ENCODE measurements around the gene UST. TPM values are rescaled to one million over a fixed set of nuclear protein-coding genes. Genes with fewer than 3 reads are reported as not detected.

Gene UST
- total RNA-seq, 4 donors from 2014 or later, result 4.8 to 9.0 (median 7.8) TPM

DNA sequence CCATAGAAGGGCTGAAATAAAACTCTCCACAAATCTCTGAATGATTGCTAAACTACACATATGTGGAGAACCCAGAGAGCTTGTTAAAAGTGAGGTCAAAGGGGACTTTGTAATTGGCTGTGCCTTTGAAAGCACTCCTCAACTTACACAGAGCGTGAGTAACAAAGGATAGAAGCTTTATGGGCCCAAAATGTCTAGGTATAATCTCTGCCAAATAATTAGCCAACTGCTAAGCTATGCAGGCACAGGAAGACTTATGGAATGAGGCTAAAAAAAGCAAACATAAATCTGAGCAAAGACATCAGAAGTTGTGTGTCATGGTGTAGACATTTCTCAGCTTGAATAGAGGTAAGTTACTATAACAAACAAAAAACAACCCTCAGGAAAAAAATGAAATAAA lies 23.3 kb upstream of the UST start:
- peaks cover 0 to 8% of the 10 kb centered on the region in 2 donors for H3K9me3 ChIP-seq
- in situ Hi-C loops (cut with MboI; ENCODE audit: low pct_ligation_motif_present in 1 of 4, low pct_unique_long_range_greater_than_20kb in 1 of 4, low sequenced_read_pairs in 3 of 4), result no loop called here
- H3K4me3 ChIP-seq, result no peak overlapping the region
- TF ChIP-seq, protein P1, sequence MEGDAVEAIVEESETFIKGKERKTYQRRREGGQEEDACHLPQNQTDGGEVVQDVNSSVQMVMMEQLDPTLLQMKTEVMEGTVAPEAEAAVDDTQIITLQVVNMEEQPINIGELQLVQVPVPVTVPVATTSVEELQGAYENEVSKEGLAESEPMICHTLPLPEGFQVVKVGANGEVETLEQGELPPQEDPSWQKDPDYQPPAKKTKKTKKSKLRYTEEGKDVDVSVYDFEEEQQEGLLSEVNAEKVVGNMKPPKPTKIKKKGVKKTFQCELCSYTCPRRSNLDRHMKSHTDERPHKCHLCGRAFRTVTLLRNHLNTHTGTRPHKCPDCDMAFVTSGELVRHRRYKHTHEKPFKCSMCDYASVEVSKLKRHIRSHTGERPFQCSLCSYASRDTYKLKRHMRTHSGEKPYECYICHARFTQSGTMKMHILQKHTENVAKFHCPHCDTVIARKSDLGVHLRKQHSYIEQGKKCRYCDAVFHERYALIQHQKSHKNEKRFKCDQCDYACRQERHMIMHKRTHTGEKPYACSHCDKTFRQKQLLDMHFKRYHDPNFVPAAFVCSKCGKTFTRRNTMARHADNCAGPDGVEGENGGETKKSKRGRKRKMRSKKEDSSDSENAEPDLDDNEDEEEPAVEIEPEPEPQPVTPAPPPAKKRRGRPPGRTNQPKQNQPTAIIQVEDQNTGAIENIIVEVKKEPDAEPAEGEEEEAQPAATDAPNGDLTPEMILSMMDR (IDR thresholded peaks at IDR 0.05), result no peak
- TF ChIP-seq POLR2A (IDR thresholded peaks at IDR 0.05) (no peak), EP300 (IDR thresholded peaks at IDR 0.05; ENCODE audit: low read depth) (no peak), POLR2AphosphoS5 (IDR thresholded peaks at IDR 0.05) (no peak)
- intact Hi-C loops (cut with DNase I; ENCODE audit: low total_unique reads), result no loop called here
- H3K27ac ChIP-seq, result no peak overlapping the region
- no peaks in the 10 kb centered on the region for H3K36me3 ChIP-seq
- DNase-seq, result no peak
- H3K27me3 ChIP-seq, result no peaks in the 10 kb centered on the region
- no peaks in the 10 kb centered on the region for H3K4me1 ChIP-seq
- 52 to 60% methylated on average over 1 of the region's 1 CpG for WGBS, 2 donors (ENCODE audit: low coverage in 1 of 2)

DNA sequence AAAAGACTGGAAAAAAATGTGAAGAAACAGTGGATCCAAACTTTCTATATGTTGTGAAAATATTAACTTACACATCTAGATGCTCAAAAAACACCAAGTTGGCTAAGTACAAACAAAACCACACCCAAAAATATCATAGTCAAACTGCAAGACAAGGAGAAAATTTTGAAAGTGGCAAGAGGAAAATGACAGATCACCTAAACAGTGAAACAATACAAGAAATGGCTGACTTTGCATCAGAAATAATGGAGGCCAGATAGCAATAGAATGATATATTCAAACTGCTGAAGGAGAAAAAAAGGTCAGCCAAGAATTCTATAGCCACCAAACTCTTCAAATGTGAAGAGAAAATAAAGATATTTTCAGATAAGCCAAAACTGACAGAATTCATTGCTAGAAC lies 22.4 kb upstream of the UST start:
- Histone ChIP-seq H3K27me3 (no peaks in the 10 kb centered on the region), H3K36me3 (no peaks in the 10 kb centered on the region), H3K4me3 (no peak overlapping the region), H3K27ac (no peak overlapping the region), H3K9me3 (peaks cover 0 to 8% of the 10 kb centered on the region in 2 donors), H3K4me1 (no peaks in the 10 kb centered on the region)
- TF ChIP-seq, protein P1 (IDR thresholded peaks at IDR 0.05), result no peak
- TF ChIP-seq EP300 (IDR thresholded peaks at IDR 0.05; ENCODE audit: low read depth) (no peak), POLR2A (IDR thresholded peaks at IDR 0.05) (no peak), POLR2AphosphoS5 (IDR thresholded peaks at IDR 0.05) (no peak)
- no peak for DNase-seq
- intact Hi-C loops (cut with DNase I; ENCODE audit: low total_unique reads) (no loop called here), in situ Hi-C loops (cut with MboI; ENCODE audit: low pct_ligation_motif_present in 1 of 4, low pct_unique_long_range_greater_than_20kb in 1 of 4, low sequenced_read_pairs in 3 of 4) (no loop called here)

DNA sequence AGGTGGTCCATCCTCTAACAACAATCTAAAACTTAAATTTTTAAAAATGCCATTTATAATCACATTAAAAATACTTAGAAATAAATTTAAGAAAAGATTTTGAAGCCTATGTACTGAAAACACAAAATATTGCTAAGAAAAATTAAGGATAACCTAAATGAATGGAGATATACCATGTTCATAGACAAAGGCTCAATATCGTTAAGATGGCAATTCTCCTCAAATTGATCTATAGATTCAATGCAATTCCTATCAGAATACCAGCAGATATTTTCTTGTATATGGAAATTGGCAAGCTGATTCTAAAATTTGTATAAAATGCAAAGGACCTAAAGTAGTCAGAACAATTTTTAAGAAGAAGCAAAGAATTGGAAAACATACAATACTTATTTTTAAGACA lies 19.7 kb upstream of the UST start:
- in situ Hi-C loops (cut with MboI; ENCODE audit: low pct_ligation_motif_present in 1 of 4, low pct_unique_long_range_greater_than_20kb in 1 of 4, low sequenced_read_pairs in 3 of 4) (no loop called here), intact Hi-C loops (cut with DNase I; ENCODE audit: low total_unique reads) (no loop called here)
- WGBS, 2 donors (ENCODE audit: low coverage in 1 of 2), result 92 to 98% methylated on average over 1 of the region's 1 CpG
- Histone ChIP-seq H3K4me1 (no peaks in the 10 kb centered on the region), H3K27ac (no peak overlapping the region), H3K4me3 (no peak overlapping the region), H3K36me3 (no peaks in the 10 kb centered on the region), H3K9me3 (peaks cover 0 to 8% of the 10 kb centered on the region in 2 donors), H3K27me3 (no peaks in the 10 kb centered on the region)
- DNase-seq, result no peak
- TF ChIP-seq, protein P1 (IDR thresholded peaks at IDR 0.05), result no peak
- TF ChIP-seq EP300 (IDR thresholded peaks at IDR 0.05; ENCODE audit: low read depth) (no peak), POLR2A (IDR thresholded peaks at IDR 0.05) (no peak), POLR2AphosphoS5 (IDR thresholded peaks at IDR 0.05) (no peak)

DNA sequence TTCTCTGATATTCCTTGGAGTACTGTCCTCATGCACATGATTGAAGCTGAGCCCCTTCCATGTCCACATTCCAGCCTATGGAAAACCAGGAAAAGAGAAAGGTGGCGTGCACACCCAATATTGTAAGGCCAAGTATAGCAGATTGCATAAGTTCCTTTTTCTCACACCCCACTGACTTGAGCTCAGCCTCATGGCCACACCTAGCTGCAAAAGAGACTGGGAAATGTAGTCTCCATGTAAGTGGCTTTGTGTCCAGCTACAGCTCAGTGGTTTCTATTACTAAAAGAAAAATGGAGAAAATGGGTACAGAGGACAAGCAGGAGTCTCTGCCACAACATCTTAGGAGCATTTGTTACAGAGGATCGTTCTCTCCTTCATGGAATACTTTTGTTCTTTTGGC lies 10.8 kb upstream of the UST start:
- intact Hi-C loops (cut with DNase I; ENCODE audit: low total_unique reads), result no loop called here

More for the DNA sequence above, 10.8 kb upstream of the UST start:
- H3K27ac ChIP-seq, result no peak overlapping the region
- 89 to 100% methylated on average over 1 to 2 of the region's 2 CpGs for WGBS, 2 donors (ENCODE audit: low coverage in 1 of 2)
- H3K4me3 ChIP-seq, result no peak overlapping the region
- H3K36me3 ChIP-seq, result no peaks in the 10 kb centered on the region
- no peak for DNase-seq
- TF ChIP-seq POLR2AphosphoS5 (IDR thresholded peaks at IDR 0.05), result no peak
- TF ChIP-seq POLR2A (IDR thresholded peaks at IDR 0.05), result no peak
- TF ChIP-seq, protein P1 (IDR thresholded peaks at IDR 0.05), result no peak
- TF ChIP-seq EP300 (IDR thresholded peaks at IDR 0.05; ENCODE audit: low read depth), result no peak
- H3K9me3 ChIP-seq, result no peaks in the 10 kb centered on the region
- no peaks in the 10 kb centered on the region for H3K4me1 ChIP-seq
- in situ Hi-C loops (cut with MboI; ENCODE audit: low pct_ligation_motif_present in 1 of 4, low pct_unique_long_range_greater_than_20kb in 1 of 4, low sequenced_read_pairs in 3 of 4), result no loop called here
- no peaks in the 10 kb centered on the region for H3K27me3 ChIP-seq
